Tibial nerve (tissue), 4 donors: ENCODE results near the gene CUX1.

Experiments used
- EP300 ChIP-seq, 2 donors: sonication (generic); formaldehyde crosslinking; IDR thresholded peaks; one replicate each; pipeline ENCODE4 v1.6.1; 2017; ENCODE audit warnings: antibody characterized with exemption in 2 of 2, mild to moderate bottlenecking in 1 of 2
- TF ChIP-seq, protein P1 (sequence below), 5 experiments: fragments of 200-600 bp in 3 of 5; fragments of 450-650 bp in 2 of 5; sonication (generic) in 3 of 5; IDR thresholded peaks; one replicate each; pipeline ENCODE4 v1.5.1; 2016 to 2019; ENCODE audit warnings: antibody characterized with exemption in 5 of 5, mild to moderate bottlenecking in 3 of 5, moderate library complexity in 2 of 5

- TF ChIP-seq, protein P1, sequence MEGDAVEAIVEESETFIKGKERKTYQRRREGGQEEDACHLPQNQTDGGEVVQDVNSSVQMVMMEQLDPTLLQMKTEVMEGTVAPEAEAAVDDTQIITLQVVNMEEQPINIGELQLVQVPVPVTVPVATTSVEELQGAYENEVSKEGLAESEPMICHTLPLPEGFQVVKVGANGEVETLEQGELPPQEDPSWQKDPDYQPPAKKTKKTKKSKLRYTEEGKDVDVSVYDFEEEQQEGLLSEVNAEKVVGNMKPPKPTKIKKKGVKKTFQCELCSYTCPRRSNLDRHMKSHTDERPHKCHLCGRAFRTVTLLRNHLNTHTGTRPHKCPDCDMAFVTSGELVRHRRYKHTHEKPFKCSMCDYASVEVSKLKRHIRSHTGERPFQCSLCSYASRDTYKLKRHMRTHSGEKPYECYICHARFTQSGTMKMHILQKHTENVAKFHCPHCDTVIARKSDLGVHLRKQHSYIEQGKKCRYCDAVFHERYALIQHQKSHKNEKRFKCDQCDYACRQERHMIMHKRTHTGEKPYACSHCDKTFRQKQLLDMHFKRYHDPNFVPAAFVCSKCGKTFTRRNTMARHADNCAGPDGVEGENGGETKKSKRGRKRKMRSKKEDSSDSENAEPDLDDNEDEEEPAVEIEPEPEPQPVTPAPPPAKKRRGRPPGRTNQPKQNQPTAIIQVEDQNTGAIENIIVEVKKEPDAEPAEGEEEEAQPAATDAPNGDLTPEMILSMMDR (IDR thresholded peaks at IDR 0.05), result no peak
- TF ChIP-seq EP300 (IDR thresholded peaks at IDR 0.05), result no peak
Observed at GRCh38 chr7:102284891-102285539, 467.6 kb downstream of the CUX1 start.
